Neural progenitor cell (in vitro differentiated cells): ENCODE data around the gene EMC10. TPM values are rescaled to one million over a fixed set of nuclear protein-coding genes. Genes with fewer than 3 reads are reported as not detected.
A peak's percentile ranks its signal among the peaks of the same experiment; 100 is the strongest.

Source experiments
- DNase-seq: peaks from one replicate; pipeline ENCODE4 v3.0.0-alpha.2; 2016; ENCODE audit warnings: low spot score
- H2AFZ ChIP-seq: fragments of 200-600 bp; sonication (generic); replicated peaks from 2 replicates; pipeline ENCODE4 v1.6.1; 2016; ENCODE audit warnings: antibody characterized with exemption
- H3F3A ChIP-seq: fragments of 200-600 bp; sonication (generic); 2 replicates; pipeline ENCODE4 v1.6.1; 2016; ENCODE audit warnings: antibody characterized with exemption, low read depth
- H3K27ac ChIP-seq: fragments of 200-600 bp; sonication (generic); 2 replicates; pipeline ENCODE4 v1.5.1; 2016; ENCODE audit warnings: mild to moderate bottlenecking
- H3K27me3 ChIP-seq: fragments of 200-600 bp; sonication (generic); 2 replicates; pipeline ENCODE4 v1.6.1; 2016; ENCODE audit warnings: mild to moderate bottlenecking, moderate library complexity
- H3K36me3 ChIP-seq: fragments of 200-600 bp; sonication (generic); 2 replicates; pipeline ENCODE4 v1.5.1; 2016
- H3K4me1 ChIP-seq: fragments of 200-600 bp; sonication (generic); 2 replicates; pipeline ENCODE4 v1.6.1; 2016; ENCODE audit warnings: mixed run types
- H3K4me2 ChIP-seq: fragments of 200-600 bp; sonication (generic); 2 replicates; pipeline ENCODE4 v1.6.1; 2016
- H3K4me3 ChIP-seq: fragments of 200-600 bp; sonication (generic); 2 replicates; pipeline ENCODE4 v1.5.1; 2016
- H3K79me2 ChIP-seq: fragments of 200-600 bp; sonication (generic); 2 replicates; pipeline ENCODE4 v1.6.1; 2016; ENCODE audit warnings: low read depth
- H3K9ac ChIP-seq: fragments of 200-600 bp; sonication (generic); 2 replicates; pipeline ENCODE4 v1.6.1; 2016
- H3K9me3 ChIP-seq: fragments of 200-600 bp; sonication (generic); 2 replicates; pipeline ENCODE4 v1.5.1; 2016; ENCODE audit warnings: low read depth
- H4K20me1 ChIP-seq: fragments of 200-600 bp; sonication (generic); 2 replicates; pipeline ENCODE4 v1.6.1; 2016; ENCODE audit warnings: low read depth
- H3K27ac Mint-ChIP-seq: 3 replicates; pipeline ENCODE4 v1.8.0; 2021; ENCODE audit warnings: mixed read lengths
- H3K27me3 Mint-ChIP-seq: 2 replicates; pipeline ENCODE4 v1.8.0; 2022; ENCODE audit warnings: low read depth, mild to moderate bottlenecking, inconsistent platforms, moderate library complexity, mixed read lengths; ENCODE audit not compliant: insufficient read depth
- H3K36me3 Mint-ChIP-seq: 3 replicates; pipeline ENCODE4 v1.8.0; 2021; ENCODE audit warnings: mixed read lengths
- H3K4me1 Mint-ChIP-seq: 3 replicates; pipeline ENCODE4 v1.8.0; 2021; ENCODE audit warnings: mixed read lengths
- H3K4me3 Mint-ChIP-seq: 3 replicates; pipeline ENCODE4 v1.8.0; 2021; ENCODE audit warnings: mild to moderate bottlenecking, moderate library complexity, mixed read lengths
- H3K9me3 Mint-ChIP-seq: 3 replicates; pipeline ENCODE4 v1.8.0; 2020; ENCODE audit warnings: mixed read lengths
- CTCF ChIP-seq: fragments of 200-600 bp; sonication (generic); IDR thresholded peaks from 2 replicates; pipeline ENCODE4 v1.5.1; 2017; ENCODE audit warnings: antibody characterized with exemption, mild to moderate bottlenecking
- EZH2 ChIP-seq: fragments of 200-600 bp; sonication (generic); IDR thresholded peaks from 2 replicates; pipeline ENCODE4 v1.6.1; 2017; ENCODE audit warnings: antibody characterized with exemption, mild to moderate bottlenecking, moderate library complexity
- EZH2phosphoT487 ChIP-seq: fragments of 200-600 bp; sonication (generic); IDR thresholded peaks from 2 replicates; pipeline ENCODE4 v1.6.1; 2017; ENCODE audit warnings: antibody characterized with exemption
- total RNA-seq: library from RNA; depleted of rRNA; stranded (reverse); fragments of >200 nt; gene quantifications from 2 replicates; pipeline ENCODE4 v1.2.3, GENCODE V29; 2015; ENCODE audit warnings: low replicate concordance

Gene EMC10
- total RNA-seq, 1 donor from 2014 or later, result 32.9 TPM

- H2AFZ ChIP-seq, result no peak overlapping the region
- H3K27me3 Mint-ChIP-seq, result peaks cover 8% of the 10 kb centered on the region
- H3K36me3 Mint-ChIP-seq, result no peaks in the 10 kb centered on the region
- no peak overlapping the region for H3K4me2 ChIP-seq
- H3K4me1 Mint-ChIP-seq, result peaks cover 29% of the 10 kb centered on the region
- H3K27ac Mint-ChIP-seq, result peak overlapping the region; percentile 76
- H3K9me3 Mint-ChIP-seq, result no peaks in the 10 kb centered on the region
- no peaks in the 10 kb centered on the region for H3K27me3 ChIP-seq
- H3K9me3 ChIP-seq, result no peaks in the 10 kb centered on the region
- peaks cover 10% of the 10 kb centered on the region for H3F3A ChIP-seq
- H3K4me3 ChIP-seq, result no peak overlapping the region
- DNase-seq, result no peak
- no peaks in the 10 kb centered on the region for H3K36me3 ChIP-seq
- no peak for TF ChIP-seq EZH2
- TF ChIP-seq CTCF, result no peak
- TF ChIP-seq EZH2phosphoT487, result no peak
- no peak overlapping the region for H3K9ac ChIP-seq
- H3K79me2 ChIP-seq, result no peaks in the 10 kb centered on the region
- H3K27ac ChIP-seq, result no peak overlapping the region
- H4K20me1 ChIP-seq, result no peaks in the 10 kb centered on the region
- peaks cover 10% of the 10 kb centered on the region for H3K4me1 ChIP-seq
- H3K4me3 Mint-ChIP-seq, result peak overlapping the region; percentile 33
Observed at GRCh38 chr19:50464348-50464747, 12.0 kb upstream of the EMC10 start.

- H3K36me3 Mint-ChIP-seq, result no peaks in the 10 kb centered on the region
- no peaks in the 10 kb centered on the region for H3K79me2 ChIP-seq
- H3K27ac Mint-ChIP-seq, result peak overlapping the region; percentile 60
- H4K20me1 ChIP-seq, result no peaks in the 10 kb centered on the region
- no peaks in the 10 kb centered on the region for H3K27me3 ChIP-seq
- H3K9me3 ChIP-seq, result no peaks in the 10 kb centered on the region
- H3K4me3 Mint-ChIP-seq, result peak overlapping the region; percentile 36
- no peak for DNase-seq
- H3F3A ChIP-seq, result peaks cover 10% of the 10 kb centered on the region
- H3K4me2 ChIP-seq, result no peak overlapping the region
- peaks cover 13% of the 10 kb centered on the region for H3K27me3 Mint-ChIP-seq
- peaks cover 27% of the 10 kb centered on the region for H3K4me1 Mint-ChIP-seq
- no peaks in the 10 kb centered on the region for H3K9me3 Mint-ChIP-seq
- no peak overlapping the region for H3K27ac ChIP-seq
- no peak overlapping the region for H2AFZ ChIP-seq
- peaks cover 10% of the 10 kb centered on the region for H3K4me1 ChIP-seq
- no peaks in the 10 kb centered on the region for H3K36me3 ChIP-seq
- no peak overlapping the region for H3K4me3 ChIP-seq
- H3K9ac ChIP-seq, result no peak overlapping the region
- no peak for TF ChIP-seq EZH2
- TF ChIP-seq EZH2phosphoT487, result no peak
- no peak for TF ChIP-seq CTCF
Observed at GRCh38 chr19:50465000-50465399, 11.3 kb upstream of the EMC10 start.

- Mint-ChIP-seq H3K4me3 (no peak overlapping the region), H3K4me1 (peaks cover 20% of the 10 kb centered on the region), H3K36me3 (no peaks in the 10 kb centered on the region), H3K27me3 (peaks cover 17% of the 10 kb centered on the region), H3K9me3 (no peaks in the 10 kb centered on the region), H3K27ac (peak overlapping the region; percentile 69)
- H3K79me2 ChIP-seq, result no peaks in the 10 kb centered on the region
- peak overlapping the region; percentile 45 for H3K4me2 ChIP-seq
- H4K20me1 ChIP-seq, result no peaks in the 10 kb centered on the region
- no peaks in the 10 kb centered on the region for H3K27me3 ChIP-seq
- no peaks in the 10 kb centered on the region for H3K9me3 ChIP-seq
- H3K4me1 ChIP-seq, result peaks cover 10% of the 10 kb centered on the region
- no peak overlapping the region for H3K4me3 ChIP-seq
- H3K36me3 ChIP-seq, result no peaks in the 10 kb centered on the region
- peak; percentile 82 for DNase-seq
- H3K9ac ChIP-seq, result no peak overlapping the region
- peak overlapping the region; percentile 87 for H2AFZ ChIP-seq
- peaks cover 7% of the 10 kb centered on the region for H3F3A ChIP-seq
- H3K27ac ChIP-seq, result no peak overlapping the region
- TF ChIP-seq EZH2 (no peak), CTCF (peak; percentile 70)
Observed at GRCh38 chr19:50465986-50466705, 10.2 kb upstream of the EMC10 start.
